Measurements from ENCODE around the gene FMN2.

Gene FMN2

DNA sequence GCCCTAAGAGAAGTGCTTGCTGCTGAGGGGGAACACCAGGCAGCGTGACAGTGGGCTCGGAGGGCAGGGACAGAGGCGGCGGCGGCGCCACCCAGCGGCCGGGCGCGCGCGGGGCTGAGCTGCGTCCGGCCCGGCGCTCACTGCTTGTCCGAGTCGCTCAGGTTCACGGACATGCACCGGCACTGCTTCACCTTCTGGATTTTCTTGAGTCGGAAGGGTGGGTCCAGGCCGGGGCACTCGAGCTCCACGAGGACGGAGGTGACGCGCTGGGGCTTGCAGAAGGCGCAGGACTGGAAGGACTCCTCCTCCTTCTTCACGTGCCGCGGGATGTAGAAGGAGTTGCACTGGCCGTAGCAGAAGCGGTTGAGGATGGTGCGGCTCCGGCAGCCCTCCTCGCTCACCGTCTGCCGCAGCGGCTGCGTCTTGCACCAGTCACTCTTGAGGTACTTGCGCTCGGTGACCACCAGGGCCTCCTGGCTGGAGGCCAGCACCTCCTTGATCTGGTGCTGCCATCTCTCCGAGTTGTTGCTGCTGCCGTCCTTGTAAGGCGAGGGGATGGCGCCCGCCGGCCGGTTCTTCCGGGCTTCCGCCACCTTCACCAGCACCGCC lies 401.3 kb downstream of the FMN2 start:
- DNase-seq (ENCODE audit: low read depth): peak; percentile 75

DNA sequence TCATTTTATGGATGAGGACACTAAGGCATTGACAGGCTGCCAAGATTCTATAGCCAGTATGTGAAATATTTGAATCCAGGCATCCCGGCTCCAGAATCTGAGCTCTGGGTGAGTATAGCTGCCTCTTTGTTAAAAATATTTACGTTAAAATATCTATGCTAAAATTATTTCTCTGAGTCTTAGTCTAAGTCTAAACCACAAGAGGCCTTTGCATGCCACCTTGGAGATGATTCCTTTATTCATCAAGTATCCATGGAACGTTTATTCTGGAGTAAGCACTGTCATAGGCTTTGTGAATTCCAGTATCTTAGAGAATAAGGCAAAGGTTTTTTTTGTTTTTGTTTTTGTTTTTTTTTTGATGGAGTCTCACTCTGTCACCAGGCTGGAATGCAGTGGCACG lies 403.9 kb downstream of the FMN2 start:
- no peak for DNase-seq (ENCODE audit: low read depth)

DNA sequence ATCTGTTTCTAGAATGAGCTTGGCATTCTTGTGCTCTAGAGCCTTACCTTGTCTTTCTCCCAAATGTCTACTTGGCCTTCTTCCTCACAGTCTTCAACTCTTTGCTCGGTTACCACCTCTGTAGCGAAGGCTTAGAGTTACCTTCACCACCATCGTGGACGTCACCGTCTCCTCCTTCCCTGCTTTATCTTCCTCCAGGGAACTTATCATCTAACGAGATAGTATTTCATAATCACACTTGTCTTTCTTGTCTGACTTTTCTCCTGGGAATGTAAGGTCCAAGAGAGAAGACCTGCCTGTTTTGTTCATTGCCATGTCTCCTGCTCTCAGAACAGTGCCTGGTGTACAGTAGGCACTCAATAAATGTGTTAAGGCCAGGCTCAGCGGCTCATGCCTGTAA lies 404.7 kb downstream of the FMN2 start:
- no peak for DNase-seq (ENCODE audit: low read depth)

DNA sequence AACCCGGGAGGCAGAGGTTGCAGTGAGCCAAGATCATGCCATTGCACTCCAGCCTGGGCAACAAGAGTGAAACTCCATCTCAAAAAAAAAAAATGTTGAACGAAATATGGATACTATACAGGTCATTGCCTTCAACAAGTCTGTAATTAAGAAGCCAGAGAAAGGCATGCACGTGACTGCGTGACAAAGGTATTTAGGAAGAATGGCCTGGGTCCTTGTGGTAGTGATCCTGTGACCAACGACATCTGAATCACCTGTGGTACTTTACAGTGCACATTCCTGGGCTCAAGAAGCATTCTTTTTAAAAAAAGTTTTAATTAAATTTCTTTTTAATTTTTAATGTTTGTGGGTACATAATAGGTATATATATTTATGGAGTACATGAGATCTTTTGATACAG lies 405.3 kb downstream of the FMN2 start:
- no peak for DNase-seq (ENCODE audit: low read depth)

DNA sequence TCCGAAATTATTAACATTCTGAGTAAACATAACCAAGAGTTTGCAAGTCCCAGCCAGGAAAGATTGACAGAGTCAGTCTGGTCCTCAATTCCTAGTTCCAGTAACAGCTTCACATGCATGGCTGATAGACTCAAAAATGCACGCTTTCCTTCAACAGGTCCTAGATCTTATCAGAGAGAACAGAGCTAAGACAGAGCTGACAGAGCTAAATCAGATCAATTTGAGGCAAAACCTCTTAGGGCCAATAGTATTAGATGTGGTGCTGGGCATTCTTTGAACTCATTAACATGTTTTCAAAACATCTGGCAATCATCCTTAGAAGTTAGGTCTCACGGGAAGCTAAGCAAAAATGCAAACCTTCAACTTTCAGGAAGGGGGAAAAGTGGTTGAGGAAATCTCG lies 406.2 kb downstream of the FMN2 start:
- DNase-seq (ENCODE audit: low read depth): no peak

DNA sequence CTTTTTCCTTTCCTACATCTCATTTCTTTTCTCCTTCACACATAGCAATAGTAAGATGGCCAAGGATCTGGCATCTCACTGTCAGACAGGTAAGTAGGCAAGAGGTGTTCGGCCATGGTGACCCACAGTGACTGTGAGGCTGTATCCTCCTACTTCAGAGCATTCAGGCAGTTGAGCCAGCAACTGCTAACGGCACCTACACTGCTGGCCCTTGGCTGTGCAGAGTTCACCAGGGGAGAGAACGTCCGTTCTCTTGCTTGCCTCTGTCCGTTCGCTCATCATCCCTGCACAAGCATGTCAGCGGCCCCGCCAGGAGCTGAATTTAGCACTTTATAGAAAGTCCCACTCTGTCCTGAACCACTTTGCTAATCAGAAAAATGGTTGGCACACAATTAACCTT lies 406.7 kb downstream of the FMN2 start:
- no peak for DNase-seq (ENCODE audit: low read depth)

DNA sequence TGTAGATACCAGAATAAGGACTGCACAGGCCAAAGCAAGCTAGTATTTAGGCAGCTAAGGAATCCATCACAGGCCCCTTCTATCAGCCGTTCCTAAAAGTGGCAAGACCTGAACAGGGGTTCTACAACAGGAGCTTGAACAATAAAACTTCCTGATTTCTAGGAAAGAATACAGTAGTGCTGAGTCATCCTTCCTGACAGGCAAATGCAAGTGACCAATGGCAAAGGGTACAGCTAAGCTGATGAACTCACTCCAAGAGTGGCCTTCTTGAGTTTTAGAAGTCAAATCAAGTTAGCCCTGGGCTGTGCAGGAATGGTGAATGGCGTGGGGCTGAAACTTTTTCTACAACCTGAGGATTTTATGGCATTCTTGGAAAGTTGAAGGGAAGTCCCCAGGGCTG lies 407.3 kb downstream of the FMN2 start:
- DNase-seq (ENCODE audit: low read depth): peak; percentile 73

DNA sequence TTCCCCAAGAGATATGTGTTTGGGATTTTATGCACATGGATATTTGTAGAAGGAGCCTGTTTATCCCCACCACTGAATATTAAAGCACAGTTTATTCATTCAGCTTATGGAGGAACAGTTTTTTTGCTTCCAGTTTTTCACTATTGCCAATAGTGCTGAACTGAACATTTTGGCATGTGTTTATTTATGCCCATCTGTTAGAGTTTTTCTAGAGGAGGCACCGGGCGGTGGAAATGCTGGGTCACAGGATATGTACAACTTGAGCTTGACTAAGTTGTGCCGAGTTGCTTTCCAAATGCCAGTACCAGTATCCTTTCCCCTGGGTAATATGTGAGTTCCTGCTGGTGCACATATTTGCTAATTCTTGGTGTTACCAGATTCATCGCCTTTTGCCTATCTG lies 409.0 kb downstream of the FMN2 start:
- DNase-seq (ENCODE audit: low read depth): no peak

DNA sequence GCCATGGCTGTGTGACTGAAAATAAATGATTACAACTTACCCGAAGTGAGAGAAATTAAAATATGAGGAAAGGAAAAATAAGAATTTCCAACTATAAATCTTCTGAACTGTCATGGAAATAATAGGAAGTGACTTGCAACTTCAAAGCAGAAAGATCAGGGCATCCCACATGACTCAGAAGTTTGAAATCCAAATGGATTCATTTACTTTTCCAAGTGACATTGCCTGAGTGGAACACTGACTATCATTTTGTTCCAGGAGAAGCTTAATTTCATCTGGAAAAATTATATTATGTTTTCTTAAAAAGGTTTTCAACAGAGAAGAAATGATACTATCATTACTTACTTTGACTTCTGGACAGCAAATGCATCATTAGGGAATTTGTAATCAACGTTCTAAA lies 409.4 kb downstream of the FMN2 start:
- DNase-seq (ENCODE audit: low read depth): no peak

DNA sequence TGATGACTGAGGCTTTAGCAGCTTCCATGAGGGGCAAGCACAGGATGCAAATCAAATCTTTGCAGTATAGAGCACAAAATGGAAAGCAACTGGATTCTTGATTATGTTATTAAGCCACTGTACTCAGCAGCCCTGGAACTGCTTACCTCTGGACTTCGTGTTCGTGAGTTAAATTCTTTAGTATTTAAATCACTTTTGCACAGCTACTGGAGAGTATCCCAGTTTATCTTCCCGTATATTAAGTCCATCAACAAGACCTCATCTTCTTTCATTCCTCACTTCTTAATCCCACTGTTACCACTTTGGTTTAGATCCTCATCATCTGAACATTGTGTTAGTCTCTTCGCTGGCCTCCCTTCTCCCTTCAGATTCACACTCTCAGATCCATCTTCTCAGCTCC lies 411.4 kb downstream of the FMN2 start:
- DNase-seq (ENCODE audit: low read depth): no peak

DNA sequence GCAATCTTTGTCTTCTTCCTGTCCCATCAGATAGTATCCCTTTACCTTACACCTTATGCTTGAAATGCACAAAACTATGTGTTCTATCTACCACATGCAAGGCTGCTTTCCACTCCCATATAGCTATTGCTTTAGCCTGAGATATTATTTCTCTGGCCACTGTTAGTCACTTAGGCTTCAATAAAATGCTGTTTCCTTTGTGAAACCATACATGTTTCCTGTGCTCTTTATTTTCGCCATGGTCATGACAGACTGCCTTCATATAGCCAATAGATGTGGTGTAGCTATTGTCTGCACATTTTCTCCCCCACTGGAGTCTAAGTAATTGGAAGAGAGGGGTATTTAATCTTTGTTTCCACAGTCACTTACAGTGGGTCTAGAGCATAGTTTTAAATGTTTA lies 411.9 kb downstream of the FMN2 start:
- DNase-seq (ENCODE audit: low read depth): no peak

DNA sequence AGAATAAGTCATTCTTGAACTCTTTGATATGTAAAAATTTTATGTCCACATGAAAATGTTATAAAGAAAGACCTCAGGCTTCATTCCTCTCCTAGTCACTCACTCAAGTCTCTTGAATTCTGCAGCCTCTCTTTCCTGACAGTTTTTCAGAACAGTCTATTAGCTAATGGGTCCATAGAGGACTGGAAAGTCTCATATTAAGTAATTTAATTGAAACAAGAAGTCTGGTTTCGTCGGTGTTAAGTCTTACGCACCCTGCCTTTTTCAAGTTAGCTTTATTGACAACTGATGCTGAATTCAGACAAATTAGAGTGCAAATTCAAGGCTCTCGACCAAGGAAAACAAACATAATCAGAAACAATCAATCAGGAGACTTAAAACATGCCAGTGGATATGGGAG lies 414.5 kb downstream of the FMN2 start:
- DNase-seq (ENCODE audit: low read depth): no peak

DNA sequence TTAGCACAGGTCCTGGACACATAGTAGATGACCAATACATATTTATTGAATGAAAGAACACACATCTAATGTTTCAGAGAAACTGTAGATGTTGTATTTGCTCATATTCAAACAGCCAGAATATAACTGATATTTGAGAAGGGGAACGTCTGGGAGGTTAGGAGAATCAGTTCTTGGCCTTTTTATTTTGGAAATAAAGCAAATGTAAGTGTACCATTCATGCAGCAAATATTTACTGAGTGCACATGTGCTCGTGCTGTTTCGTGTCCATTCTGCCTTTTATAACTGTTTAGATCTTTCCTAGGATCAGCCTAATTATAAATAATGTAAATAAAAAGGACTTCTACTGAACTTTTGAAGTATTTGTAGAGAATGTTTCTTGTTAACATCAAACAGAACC lies 416.5 kb downstream of the FMN2 start:
- DNase-seq (ENCODE audit: low read depth): no peak

DNA sequence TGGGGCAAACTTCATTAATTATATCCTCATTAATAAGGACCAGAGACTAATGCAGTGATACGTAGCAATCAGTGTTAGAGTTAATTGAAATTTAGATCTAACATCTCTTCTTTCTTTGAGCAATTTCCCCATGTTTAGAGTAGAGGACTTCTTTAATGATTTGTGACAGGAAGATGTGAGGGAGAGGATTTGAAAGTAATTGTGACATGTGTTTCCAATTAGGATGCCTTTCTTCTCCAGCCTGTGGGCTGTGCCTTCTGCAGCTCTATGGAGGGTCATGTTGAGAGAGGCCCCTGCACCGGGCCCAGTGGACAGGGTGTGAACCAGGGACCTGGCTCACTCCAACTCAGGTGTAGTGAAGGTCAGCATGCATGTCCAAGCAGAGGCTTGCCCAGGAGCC lies 417.3 kb downstream of the FMN2 start:
- DNase-seq (ENCODE audit: low read depth): no peak

DNA sequence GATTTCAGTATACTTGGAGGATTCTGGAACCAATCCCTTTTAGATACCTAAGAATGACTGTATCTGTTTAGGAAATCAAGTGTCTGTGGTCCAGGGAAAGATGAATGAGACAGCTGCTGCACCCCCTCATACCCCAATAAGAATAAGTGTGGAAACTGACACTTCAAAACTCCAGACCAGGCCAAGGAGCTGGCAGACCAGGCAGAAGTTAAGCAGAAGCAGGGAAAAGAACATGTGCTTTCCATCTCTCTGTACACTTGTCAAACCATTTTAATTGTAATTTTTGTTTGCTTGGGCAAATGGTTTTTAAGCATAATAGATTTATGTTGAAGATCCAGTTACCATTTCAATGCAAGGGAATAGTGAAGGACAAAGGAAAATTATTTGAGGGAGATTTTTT lies 420.1 kb downstream of the FMN2 start:
- no peak for DNase-seq (ENCODE audit: low read depth)

DNA sequence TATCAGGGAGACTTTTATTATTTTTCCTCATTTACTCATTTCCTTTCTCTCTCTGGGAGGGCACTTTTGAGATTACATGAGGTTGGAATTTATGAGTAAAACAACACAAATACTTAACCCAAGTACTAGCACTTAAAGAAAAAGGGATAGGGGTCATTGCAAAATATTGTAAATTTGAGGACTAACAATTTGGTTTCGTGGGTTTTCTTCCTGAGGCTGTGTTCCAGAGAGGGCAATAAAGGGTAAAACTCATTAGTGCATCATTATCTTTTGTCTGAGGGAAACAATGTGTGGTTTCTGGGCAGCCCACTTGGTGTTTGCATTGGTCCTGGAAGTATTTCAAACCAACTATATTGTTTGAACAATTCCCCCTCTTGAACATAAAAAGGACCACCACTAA lies 423.8 kb downstream of the FMN2 start:
- DNase-seq (ENCODE audit: low read depth): peak; percentile 53

DNA sequence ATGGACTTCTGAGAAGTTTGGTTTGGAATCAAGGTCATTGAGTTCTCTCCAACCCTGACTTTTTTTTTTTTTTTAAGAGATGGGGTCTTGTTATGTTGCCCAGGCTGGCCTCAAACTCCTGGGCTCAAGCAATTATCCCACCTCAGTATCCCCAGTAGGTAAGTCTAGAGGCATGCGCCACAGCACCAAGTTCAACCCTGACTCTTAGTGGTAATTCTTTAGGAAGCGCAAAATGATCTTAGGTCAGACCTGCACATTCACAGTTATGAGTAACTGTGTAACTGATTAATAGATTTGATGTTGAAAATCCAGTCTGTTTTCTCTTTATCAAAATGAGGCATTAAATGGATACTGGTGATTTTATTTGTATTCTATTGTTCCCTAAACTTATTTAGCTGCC lies 424.4 kb downstream of the FMN2 start:
- no peak for DNase-seq (ENCODE audit: low read depth)

DNA sequence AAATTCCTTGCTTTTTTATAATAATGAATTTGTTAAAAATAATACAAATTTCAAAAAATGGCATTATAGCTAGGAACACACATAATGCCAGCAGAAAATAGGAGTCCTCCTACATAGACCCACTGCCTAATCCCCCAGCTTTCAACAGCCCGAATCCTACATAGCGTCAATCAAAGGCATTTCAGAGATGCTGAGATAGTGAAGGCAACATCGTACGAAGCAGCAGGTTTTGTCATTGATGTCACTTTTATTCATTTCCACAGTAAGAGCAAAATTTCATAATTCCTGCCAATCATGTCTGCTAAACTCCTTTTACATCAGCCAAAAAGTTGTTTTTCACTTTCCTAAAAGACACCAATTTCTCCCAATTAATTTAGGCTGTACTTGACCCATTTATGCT lies 426.2 kb downstream of the FMN2 start:
- no peak for DNase-seq (ENCODE audit: low read depth)

DNA sequence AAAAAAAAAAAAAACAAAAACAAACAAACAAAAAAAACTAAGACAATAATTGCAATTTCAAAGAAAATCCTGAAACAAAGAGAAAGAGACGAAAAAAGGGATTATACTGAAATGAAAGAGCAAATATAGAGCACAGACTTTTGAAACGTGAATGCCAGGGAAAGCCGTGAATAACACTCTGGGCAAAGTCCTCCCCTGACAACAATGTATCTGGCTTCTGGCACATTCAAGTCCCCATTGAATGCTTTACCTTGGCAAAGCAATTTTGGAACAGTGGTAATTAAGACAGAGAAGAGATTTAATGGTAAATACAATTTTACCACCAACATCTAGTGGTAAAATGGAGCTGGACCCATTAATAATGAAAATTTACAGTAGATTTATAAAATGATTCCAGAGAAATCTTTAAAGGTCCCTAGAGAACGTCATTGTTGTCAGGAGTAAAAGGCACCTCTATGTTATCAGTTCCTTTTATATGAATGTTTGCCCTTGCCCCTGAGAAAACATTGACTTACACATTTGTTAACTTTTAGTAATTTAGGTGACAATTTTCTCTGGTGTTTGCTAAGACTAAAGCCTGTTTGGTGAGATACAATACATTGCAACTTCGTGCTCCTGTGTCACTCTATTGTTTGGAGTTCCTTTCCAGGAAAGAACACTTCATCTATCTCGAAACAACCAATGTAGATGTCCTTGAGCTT lies 430.6 kb downstream of the FMN2 start:
- DNase-seq (ENCODE audit: low read depth): no peak

DNA sequence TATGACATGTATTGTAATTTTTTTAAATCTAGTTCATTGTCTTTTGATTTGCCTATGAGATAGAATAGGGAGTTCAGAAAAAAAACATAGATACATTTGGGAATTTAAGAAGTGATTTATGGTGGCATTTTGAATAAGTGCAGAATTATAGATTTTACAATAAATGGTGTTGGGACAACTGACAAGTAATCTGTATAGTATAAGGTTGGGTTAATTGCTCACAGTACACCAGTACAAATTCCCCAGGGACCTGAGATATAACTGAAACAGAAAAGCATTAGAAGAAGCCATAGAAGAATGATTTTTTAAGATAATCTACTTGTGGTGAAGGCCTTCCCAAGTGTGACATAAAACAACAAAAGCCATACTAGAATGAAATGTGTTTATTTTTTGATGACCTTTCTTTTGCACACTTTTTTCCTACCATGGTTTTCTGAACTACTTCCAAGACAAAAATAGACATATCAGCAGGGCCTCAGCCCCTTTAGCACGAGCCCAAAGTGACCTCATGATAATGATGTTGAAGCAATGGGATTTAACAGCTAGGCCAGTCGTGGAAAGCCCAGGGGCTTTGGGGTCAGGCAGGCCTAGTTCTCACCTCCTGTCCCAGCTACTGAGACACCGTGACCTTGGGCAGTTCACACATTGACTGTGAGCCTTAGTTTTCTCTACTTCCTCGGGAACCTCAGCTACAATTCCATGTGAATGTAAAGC lies 432.8 kb downstream of the FMN2 start:
- no peak for DNase-seq (ENCODE audit: low read depth)

All from iris pigment epithelial cell (primary cell).